ENCODE results near the gene DNMT3B.

GRCh38 chr20:32779500-32780211 is 17.5 kb downstream of the DNMT3B start:
- TF ChIP-seq SMARCB1 (IDR thresholded peaks at IDR 0.05; ENCODE audit: insufficient read length, low read depth) = no peak
- TF ChIP-seq, protein P1, sequence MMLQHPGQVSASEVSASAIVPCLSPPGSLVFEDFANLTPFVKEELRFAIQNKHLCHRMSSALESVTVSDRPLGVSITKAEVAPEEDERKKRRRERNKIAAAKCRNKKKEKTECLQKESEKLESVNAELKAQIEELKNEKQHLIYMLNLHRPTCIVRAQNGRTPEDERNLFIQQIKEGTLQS (IDR thresholded peaks at IDR 0.05) = no peak
- TF ChIP-seq, protein P1 (CRISPR knock-in tag; conservative IDR thresholded peaks at IDR 0.05) = no peak
- no peak for TF ChIP-seq GABPA (tag; conservative IDR thresholded peaks at IDR 0.05; ENCODE audit: low read depth)
- TF ChIP-seq REST (IDR thresholded peaks at IDR 0.05; ENCODE audit: borderline replicate concordance) = no peak
- TF ChIP-seq REST (CRISPR knock-in tag; IDR thresholded peaks at IDR 0.05; ENCODE audit: low read depth) = no peak
- no peak for TF ChIP-seq CEBPG (CRISPR knock-in tag; IDR thresholded peaks at IDR 0.05)
- TF ChIP-seq CEBPG (tag; conservative IDR thresholded peaks at IDR 0.05 in 1 of 2, IDR thresholded peaks at IDR 0.05 in 1 of 2) = no peak
- TF ChIP-seq HDAC2 (IDR thresholded peaks at IDR 0.05) = no peak
- TF ChIP-seq MAFK (IDR thresholded peaks at IDR 0.05; ENCODE audit: low read length) = no peak

All from K562 (cell line).